ENCODE measurements around the gene POU6F2.
"Not testable (repeated sequence)": the region's sequence is repeated elsewhere in the genome, so short reads cannot be mapped to it uniquely, and the experiment has no call there.

Gene POU6F2, protein sequence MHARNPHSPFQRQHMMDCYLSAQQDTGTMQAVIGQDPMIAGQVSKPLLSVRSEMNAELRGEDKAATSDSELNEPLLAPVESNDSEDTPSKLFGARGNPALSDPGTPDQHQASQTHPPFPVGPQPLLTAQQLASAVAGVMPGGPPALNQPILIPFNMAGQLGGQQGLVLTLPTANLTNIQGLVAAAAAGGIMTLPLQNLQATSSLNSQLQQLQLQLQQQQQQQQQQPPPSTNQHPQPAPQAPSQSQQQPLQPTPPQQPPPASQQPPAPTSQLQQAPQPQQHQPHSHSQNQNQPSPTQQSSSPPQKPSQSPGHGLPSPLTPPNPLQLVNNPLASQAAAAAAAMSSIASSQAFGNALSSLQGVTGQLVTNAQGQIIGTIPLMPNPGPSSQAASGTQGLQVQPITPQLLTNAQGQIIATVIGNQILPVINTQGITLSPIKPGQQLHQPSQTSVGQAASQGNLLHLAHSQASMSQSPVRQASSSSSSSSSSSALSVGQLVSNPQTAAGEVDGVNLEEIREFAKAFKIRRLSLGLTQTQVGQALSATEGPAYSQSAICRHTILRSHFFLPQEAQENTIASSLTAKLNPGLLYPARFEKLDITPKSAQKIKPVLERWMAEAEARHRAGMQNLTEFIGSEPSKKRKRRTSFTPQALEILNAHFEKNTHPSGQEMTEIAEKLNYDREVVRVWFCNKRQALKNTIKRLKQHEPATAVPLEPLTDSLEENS

GRCh38 chr7:38977685-38978084 is at the start of gene POU6F2:
TSS of gene POU6F2 (plus strand) at chr7:38977909. CDS start at chr7:38977954, 45 bp downstream.
- DNase-seq: no peak

GRCh38 chr7:38928506-38928905 is 49.2 kb upstream of the POU6F2 start:
- no peak for DNase-seq
- in situ Hi-C loops (cut with HindIII; ENCODE audit: low pct_ligation_motif_present, low pct_unique_long_range_greater_than_20kb, low sequenced_read_pairs): loop anchor here (25.0 kb wide), 1 partner anchor 534 kb away; no protein-coding TSS in a partner anchor

More at GRCh38 chr7:38977685-38978084, at the start of gene POU6F2:
- in situ Hi-C loops (cut with HindIII; ENCODE audit: low pct_ligation_motif_present, low pct_unique_long_range_greater_than_20kb, low sequenced_read_pairs): no loop called here

GRCh38 chr7:38929460-38930171 is 48.1 kb upstream of the POU6F2 start:
- peak; percentile 89 for DNase-seq
- in situ Hi-C loops (cut with HindIII; ENCODE audit: low pct_ligation_motif_present, low pct_unique_long_range_greater_than_20kb, low sequenced_read_pairs): loop anchor here (25.0 kb wide), 1 partner anchor 533 kb away; no protein-coding TSS in a partner anchor

- DNase-seq: peak; percentile 71
- in situ Hi-C loops (cut with HindIII; ENCODE audit: low pct_ligation_motif_present, low pct_unique_long_range_greater_than_20kb, low sequenced_read_pairs): loop anchor here (25.0 kb wide), 1 partner anchor 530 kb away; no protein-coding TSS in a partner anchor
Observed at GRCh38 chr7:38932509-38933168, 45.1 kb upstream of the POU6F2 start.

GRCh38 chr7:38934051-38934450 is 43.7 kb upstream of the POU6F2 start:
- DNase-seq: no peak
- in situ Hi-C loops (cut with HindIII; ENCODE audit: low pct_ligation_motif_present, low pct_unique_long_range_greater_than_20kb, low sequenced_read_pairs): loop anchor here (25.0 kb wide), 1 partner anchor 528 kb away; no protein-coding TSS in a partner anchor

GRCh38 chr7:38934536-38934935 is 43.2 kb upstream of the POU6F2 start:
- in situ Hi-C loops (cut with HindIII; ENCODE audit: low pct_ligation_motif_present, low pct_unique_long_range_greater_than_20kb, low sequenced_read_pairs): loop anchor here (25.0 kb wide), 1 partner anchor 528 kb away; no protein-coding TSS in a partner anchor
- no peak for DNase-seq

DNA sequence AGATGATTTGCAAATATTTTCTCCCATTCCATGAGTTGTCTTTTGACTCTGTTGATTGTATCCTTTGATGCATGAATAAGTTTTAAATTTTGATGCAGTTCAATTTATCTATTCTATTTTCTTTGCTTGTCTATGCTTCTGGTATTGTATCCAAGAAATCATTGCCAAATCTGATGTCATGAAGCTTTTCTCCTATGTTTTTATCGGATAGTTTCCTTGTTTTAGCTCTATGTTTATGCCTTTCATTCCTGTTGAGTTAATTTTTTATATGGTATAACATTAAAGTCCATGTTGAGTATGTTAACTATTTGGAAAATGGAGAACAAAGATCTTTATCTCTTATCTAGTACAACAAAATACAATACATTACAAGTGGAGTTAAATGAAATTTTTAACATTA is 41.1 kb upstream of the POU6F2 start:
- no peak for DNase-seq
- in situ Hi-C loops (cut with HindIII; ENCODE audit: low pct_ligation_motif_present, low pct_unique_long_range_greater_than_20kb, low sequenced_read_pairs): loop anchor here (25.0 kb wide), 1 partner anchor 526 kb away; no protein-coding TSS in a partner anchor

DNA sequence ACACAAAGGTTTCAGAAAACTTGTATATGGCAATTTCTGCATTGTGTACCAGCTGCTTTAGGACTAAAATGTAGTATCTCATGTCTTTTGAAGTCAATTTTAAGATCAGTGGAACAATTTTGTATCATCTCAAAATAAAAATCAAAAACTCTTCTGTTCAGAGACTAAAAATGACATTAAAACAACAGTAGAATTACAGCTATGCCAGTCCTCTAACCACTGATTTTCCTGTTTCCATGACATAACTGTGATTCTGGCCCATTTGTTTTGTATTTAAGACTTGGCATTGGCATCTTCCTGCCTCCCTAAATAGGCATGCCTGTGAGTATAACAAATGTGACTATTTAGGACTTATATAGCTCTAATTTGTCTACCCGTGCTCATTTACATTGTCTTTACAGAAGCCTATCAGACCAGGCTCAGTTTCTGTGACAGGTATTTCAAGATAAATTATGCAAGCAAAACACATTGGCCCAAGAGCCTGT is 39.7 kb upstream of the POU6F2 start:
- no peak for DNase-seq
- in situ Hi-C loops (cut with HindIII; ENCODE audit: low pct_ligation_motif_present, low pct_unique_long_range_greater_than_20kb, low sequenced_read_pairs): loop anchor here (25.0 kb wide), 1 partner anchor 524 kb away; no protein-coding TSS in a partner anchor

DNA sequence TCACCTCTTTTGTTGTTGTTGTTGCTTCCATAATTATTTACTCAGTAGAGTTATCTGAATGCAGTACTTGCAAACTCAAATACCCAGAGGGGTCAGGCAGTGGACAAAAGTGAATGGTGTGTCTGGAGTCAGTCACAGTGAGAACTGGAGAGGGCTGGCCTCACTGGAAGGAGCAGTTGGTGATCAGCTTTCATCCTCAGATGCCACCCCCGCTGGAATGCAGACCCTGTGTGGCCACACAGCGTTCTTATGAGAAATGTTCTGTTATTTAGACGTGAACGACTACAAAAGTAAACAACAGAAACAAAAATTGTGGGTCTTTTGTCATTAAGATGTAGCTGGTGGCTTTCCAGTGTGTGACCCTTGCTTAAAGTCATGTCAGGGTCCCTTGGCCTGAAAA is 39.1 kb upstream of the POU6F2 start:
- in situ Hi-C loops (cut with HindIII; ENCODE audit: low pct_ligation_motif_present, low pct_unique_long_range_greater_than_20kb, low sequenced_read_pairs): loop anchor here (25.0 kb wide), 1 partner anchor 524 kb away; no protein-coding TSS in a partner anchor
- DNase-seq: no peak

- in situ Hi-C loops (cut with HindIII; ENCODE audit: low pct_ligation_motif_present, low pct_unique_long_range_greater_than_20kb, low sequenced_read_pairs): loop anchor here (25.0 kb wide), 1 partner anchor 522 kb away; no protein-coding TSS in a partner anchor
- DNase-seq: no peak
Observed at GRCh38 chr7:38940774-38941173, 36.9 kb upstream of the POU6F2 start.

DNA sequence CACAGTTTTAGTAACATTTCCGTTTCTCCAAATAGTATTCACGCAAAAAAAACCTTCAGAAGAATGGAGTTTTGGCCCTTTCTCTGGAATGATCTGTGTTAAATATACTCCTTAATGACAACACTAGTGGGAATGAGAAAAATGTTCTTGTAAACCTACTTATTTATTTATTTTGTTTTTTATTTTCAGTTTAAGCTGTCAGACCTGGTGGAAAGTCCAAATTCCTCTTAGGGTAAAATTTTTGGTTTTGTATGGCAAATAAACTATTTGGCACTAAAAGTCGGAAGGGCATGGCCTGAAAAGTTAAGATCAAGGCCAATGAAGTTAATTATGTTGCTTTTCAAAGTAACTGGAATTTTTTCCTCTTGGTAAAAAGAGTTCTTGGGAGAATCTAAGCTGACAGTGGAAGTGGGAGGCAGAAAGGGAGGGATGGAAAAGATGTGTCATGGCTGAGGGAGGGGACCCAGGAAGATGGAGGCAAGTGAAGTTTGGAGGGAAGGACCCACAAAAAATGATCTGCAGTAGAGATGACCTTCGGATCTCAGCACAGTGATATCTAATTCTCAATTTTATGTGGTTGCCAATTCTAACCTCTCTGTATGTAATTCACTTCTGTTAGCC is 35.2 kb upstream of the POU6F2 start:
- in situ Hi-C loops (cut with HindIII; ENCODE audit: low pct_ligation_motif_present, low pct_unique_long_range_greater_than_20kb, low sequenced_read_pairs): loop anchor here (25.0 kb wide), 1 partner anchor 520 kb away; no protein-coding TSS in a partner anchor

GRCh38 chr7:38947541-38947940 is 30.2 kb upstream of the POU6F2 start:
- in situ Hi-C loops (cut with HindIII; ENCODE audit: low pct_ligation_motif_present, low pct_unique_long_range_greater_than_20kb, low sequenced_read_pairs): loop anchor here (25.0 kb wide), 1 partner anchor 515 kb away; no protein-coding TSS in a partner anchor
- DNase-seq: not testable (repeated sequence)

More for the DNA sequence above, 35.2 kb upstream of the POU6F2 start:
- DNase-seq: no peak

DNA sequence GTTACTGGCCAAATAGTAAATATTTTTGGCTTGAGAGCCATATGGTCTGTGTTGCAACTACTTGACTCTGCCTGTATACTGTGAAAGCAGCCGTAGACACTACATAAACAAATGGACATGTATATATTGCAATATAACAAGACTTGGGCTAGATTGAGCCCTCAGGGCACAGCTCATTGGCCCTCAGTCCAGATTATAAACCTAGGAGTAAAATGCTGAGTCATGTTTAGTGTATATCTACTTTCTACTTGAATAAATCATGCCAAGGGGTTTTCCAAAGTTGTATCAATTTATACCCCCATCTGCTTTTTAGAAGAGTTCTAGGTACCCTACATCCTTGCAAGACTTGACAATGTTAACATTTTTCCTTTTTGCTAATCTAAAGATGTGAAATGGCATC is 27.4 kb upstream of the POU6F2 start:
- in situ Hi-C loops (cut with HindIII; ENCODE audit: low pct_ligation_motif_present, low pct_unique_long_range_greater_than_20kb, low sequenced_read_pairs): no loop called here

GRCh38 chr7:38951213-38951612 is 26.5 kb upstream of the POU6F2 start:
- DNase-seq: no peak

More for the DNA sequence above, 27.4 kb upstream of the POU6F2 start:
- DNase-seq: no peak

GRCh38 chr7:38953227-38953626 is 24.5 kb upstream of the POU6F2 start:
- no peak for DNase-seq

More at GRCh38 chr7:38951213-38951612, 26.5 kb upstream of the POU6F2 start:
- in situ Hi-C loops (cut with HindIII; ENCODE audit: low pct_ligation_motif_present, low pct_unique_long_range_greater_than_20kb, low sequenced_read_pairs): no loop called here

DNA sequence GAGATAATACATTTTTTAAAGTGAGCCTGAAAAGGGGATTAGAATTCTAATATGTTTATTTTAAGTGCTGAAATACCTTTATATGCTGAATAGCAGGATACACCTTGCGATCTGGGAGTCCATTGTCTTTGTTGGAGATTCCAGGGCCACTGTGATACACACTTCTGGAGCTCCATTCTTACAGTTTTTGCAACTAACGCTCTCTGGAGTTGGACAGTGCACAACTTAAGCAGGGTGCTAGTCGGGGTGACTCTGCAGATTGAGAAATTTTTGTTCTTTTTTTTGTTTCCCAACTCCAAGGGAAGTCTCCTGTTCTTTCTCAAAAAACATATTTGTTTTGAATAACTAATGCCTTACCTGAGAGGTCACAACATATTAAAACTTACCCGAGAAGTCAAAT is 23.7 kb upstream of the POU6F2 start:
- no peak for DNase-seq
- in situ Hi-C loops (cut with HindIII; ENCODE audit: low pct_ligation_motif_present, low pct_unique_long_range_greater_than_20kb, low sequenced_read_pairs): no loop called here

More at GRCh38 chr7:38953227-38953626, 24.5 kb upstream of the POU6F2 start:
- in situ Hi-C loops (cut with HindIII; ENCODE audit: low pct_ligation_motif_present, low pct_unique_long_range_greater_than_20kb, low sequenced_read_pairs): no loop called here

- in situ Hi-C loops (cut with HindIII; ENCODE audit: low pct_ligation_motif_present, low pct_unique_long_range_greater_than_20kb, low sequenced_read_pairs): no loop called here
- DNase-seq: no peak
Observed at GRCh38 chr7:38955892-38956291, 21.8 kb upstream of the POU6F2 start.
